ENCODE data around the gene KIRREL1. TPM values are rescaled to one million over a fixed set of nuclear protein-coding genes. Genes with fewer than 3 reads are reported as not detected.

The KIRREL1 gene
- 0.61 TPM for polyA plus RNA-seq (2013)

GRCh38 chr1:157993147-157993917, at the start of gene KIRREL1:
TSS of gene KIRREL1 (plus strand) at chr1:157993645. CDS start at chr1:157993677, 32 bp downstream.
- CTCF ChIA-PET = interaction anchor here (0.9 to 12.7 kb wide), 23 partner anchors 10 to 136 kb away, joined by 3 to 174 read pairs (median 7); no protein-coding TSS in a partner anchor
- H3K9me3 ChIP-seq (ENCODE audit: control extremely low read depth in 1 of 5, control insufficient read depth in 4 of 5, insufficient read depth in 2 of 5, low read depth in 1 of 5, low read length in 4 of 5) = no peaks in the 10 kb centered on the region
- peak within 1 kb of the TSS; percentile 34 to 81 (median 69) for H3K4me3 ChIP-seq (ENCODE audit: control insufficient read depth in 1 of 7, extremely low read depth in 1 of 7, insufficient read depth in 4 of 7, low read depth in 2 of 7, low read length in 6 of 7)
- DNase-seq = peak; percentile 40 to 71 (median 53)
- no peak within 1 kb of the TSS for H3K27ac ChIP-seq (ENCODE audit: insufficient read depth in 1 of 2, low read depth in 1 of 2, low read length in 2 of 2, poor library complexity in 1 of 2, severe bottlenecking in 2 of 2)
- H3K4me1 ChIP-seq (ENCODE audit: control extremely low read depth in 1 of 4, control insufficient read depth in 4 of 4, insufficient read depth in 4 of 4, low read length in 3 of 4) = peaks cover 0 to 20% (median 16%) of the 10 kb centered on the region in 4 experiments
- 0% methylated on average over 53 of the region's 62 CpGs for WGBS (ENCODE audit: insufficient coverage)
- H3K36me3 ChIP-seq (ENCODE audit: control insufficient read depth in 4 of 4, insufficient read depth in 4 of 4, low read length in 3 of 4) = no peaks in the 10 kb centered on the region
- POLR2A ChIA-PET = interaction anchor here (0.7 to 1.5 kb wide), 2 partner anchors 125 to 1117 kb away, joined by 3 to 5 read pairs; no protein-coding TSS in a partner anchor
- H3K27me3 ChIP-seq (replicated peaks in 2 of 5; ENCODE audit: control insufficient read depth in 4 of 5, insufficient read depth in 5 of 5, low read length in 4 of 5) = peaks cover 0 to 12% (median 2%) of the 10 kb centered on the region in 5 experiments

GRCh38 chr1:157944663-157945280, 48.7 kb upstream of the KIRREL1 start:
- Histone ChIP-seq H3K27ac (ENCODE audit: insufficient read depth in 1 of 2, low read depth in 1 of 2, low read length in 2 of 2, poor library complexity in 1 of 2, severe bottlenecking in 2 of 2) (no peak overlapping the region), H3K4me3 (ENCODE audit: control insufficient read depth in 1 of 7, extremely low read depth in 1 of 7, insufficient read depth in 4 of 7, low read depth in 2 of 7, low read length in 6 of 7) (no peak overlapping the region), H3K36me3 (ENCODE audit: control insufficient read depth in 4 of 4, insufficient read depth in 4 of 4, low read length in 3 of 4) (no peaks in the 10 kb centered on the region), H3K27me3 (replicated peaks in 2 of 5; ENCODE audit: control insufficient read depth in 4 of 5, insufficient read depth in 5 of 5, low read length in 4 of 5) (no peaks in the 10 kb centered on the region), H3K9me3 (ENCODE audit: control extremely low read depth in 1 of 5, control insufficient read depth in 4 of 5, insufficient read depth in 2 of 5, low read depth in 1 of 5, low read length in 4 of 5) (no peaks in the 10 kb centered on the region), H3K4me1 (ENCODE audit: control extremely low read depth in 1 of 4, control insufficient read depth in 4 of 4, insufficient read depth in 4 of 4, low read length in 3 of 4) (peaks cover 2 to 11% (median 6%) of the 10 kb centered on the region in 4 experiments)
- WGBS (ENCODE audit: insufficient coverage) = 0% methylated on average over 3 of the region's 5 CpGs
- ChIA-PET POLR2A (no interaction called here), CTCF (interaction anchor here (1.3 to 2.1 kb wide), 3 partner anchors 67 to 439 kb away, joined by 3 to 5 read pairs (median 5); no protein-coding TSS in a partner anchor)
- peak; percentile 9 to 38 (median 35) for DNase-seq

DNA sequence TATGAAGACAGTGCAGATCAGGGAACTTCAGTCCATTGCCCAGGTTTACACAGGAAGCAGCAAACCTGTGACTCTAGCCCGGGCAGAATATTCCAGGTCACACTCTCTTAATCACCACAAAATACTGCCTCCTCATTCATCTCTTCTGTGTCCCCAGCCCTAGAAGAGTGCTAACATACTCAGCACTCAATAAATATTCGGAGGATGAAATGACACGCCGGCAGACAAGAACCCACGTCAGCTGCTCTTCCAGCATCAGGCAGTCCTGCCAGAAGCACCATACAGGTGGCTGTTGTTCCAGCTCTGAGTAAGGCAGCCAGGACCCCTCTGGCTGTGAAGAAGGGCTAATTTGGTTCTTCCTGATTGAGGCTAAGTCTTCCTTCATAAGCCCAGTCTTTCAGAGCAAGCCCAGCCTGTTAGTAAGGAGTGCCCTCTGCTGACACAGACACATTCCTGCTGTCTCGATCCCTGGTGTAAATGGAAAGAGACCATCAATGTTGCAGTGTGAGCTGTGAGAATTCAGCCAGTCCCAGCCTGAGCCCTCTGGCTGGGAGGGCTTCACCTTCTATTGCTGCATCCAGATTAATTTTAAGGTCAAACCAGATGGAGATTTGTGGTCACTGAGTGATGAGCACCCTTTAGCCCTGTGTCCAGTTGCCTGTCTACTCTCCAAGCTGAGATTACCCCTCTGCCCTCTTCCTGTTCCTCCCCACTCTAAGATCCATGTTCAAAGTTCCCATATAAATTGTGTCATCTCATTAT, 45.0 kb upstream of the KIRREL1 start:
- DNase-seq = peak; percentile 68 to 83 (median 80)
- WGBS (ENCODE audit: insufficient coverage) = 69% methylated on average over 6 of the region's 6 CpGs
- no peak overlapping the region for H3K4me3 ChIP-seq (ENCODE audit: control insufficient read depth in 1 of 7, extremely low read depth in 1 of 7, insufficient read depth in 4 of 7, low read depth in 2 of 7, low read length in 6 of 7)

GRCh38 chr1:157949074-157949354, 44.4 kb upstream of the KIRREL1 start:
- ChIA-PET POLR2A (no interaction called here), CTCF (interaction anchor here (0.6 to 4.4 kb wide), 16 partner anchors 8 to 372 kb away, joined by 3 to 27 read pairs (median 4); no protein-coding TSS in a partner anchor)
- H3K27ac ChIP-seq (ENCODE audit: insufficient read depth in 1 of 2, low read depth in 1 of 2, low read length in 2 of 2, poor library complexity in 1 of 2, severe bottlenecking in 2 of 2) = no peak overlapping the region
- H3K36me3 ChIP-seq (ENCODE audit: control insufficient read depth in 4 of 4, insufficient read depth in 4 of 4, low read length in 3 of 4) = no peaks in the 10 kb centered on the region
- no peaks in the 10 kb centered on the region for H3K9me3 ChIP-seq (ENCODE audit: control extremely low read depth in 1 of 5, control insufficient read depth in 4 of 5, insufficient read depth in 2 of 5, low read depth in 1 of 5, low read length in 4 of 5)
- no peak for DNase-seq
- H3K27me3 ChIP-seq (replicated peaks in 2 of 5; ENCODE audit: control insufficient read depth in 4 of 5, insufficient read depth in 5 of 5, low read length in 4 of 5) = no peaks in the 10 kb centered on the region
- peaks cover 2 to 8% (median 6%) of the 10 kb centered on the region in 4 experiments for H3K4me1 ChIP-seq (ENCODE audit: control extremely low read depth in 1 of 4, control insufficient read depth in 4 of 4, insufficient read depth in 4 of 4, low read length in 3 of 4)
- no peak overlapping the region for H3K4me3 ChIP-seq (ENCODE audit: control insufficient read depth in 1 of 7, extremely low read depth in 1 of 7, insufficient read depth in 4 of 7, low read depth in 2 of 7, low read length in 6 of 7)

More for the DNA sequence above, 45.0 kb upstream of the KIRREL1 start:
- Histone ChIP-seq H3K27ac (ENCODE audit: insufficient read depth in 1 of 2, low read depth in 1 of 2, low read length in 2 of 2, poor library complexity in 1 of 2, severe bottlenecking in 2 of 2) (no peak overlapping the region), H3K36me3 (ENCODE audit: control insufficient read depth in 4 of 4, insufficient read depth in 4 of 4, low read length in 3 of 4) (no peaks in the 10 kb centered on the region), H3K27me3 (replicated peaks in 2 of 5; ENCODE audit: control insufficient read depth in 4 of 5, insufficient read depth in 5 of 5, low read length in 4 of 5) (no peaks in the 10 kb centered on the region), H3K9me3 (ENCODE audit: control extremely low read depth in 1 of 5, control insufficient read depth in 4 of 5, insufficient read depth in 2 of 5, low read depth in 1 of 5, low read length in 4 of 5) (no peaks in the 10 kb centered on the region), H3K4me1 (ENCODE audit: control extremely low read depth in 1 of 4, control insufficient read depth in 4 of 4, insufficient read depth in 4 of 4, low read length in 3 of 4) (peaks cover 2 to 11% (median 6%) of the 10 kb centered on the region in 4 experiments)
- POLR2A ChIA-PET = no interaction called here
- CTCF ChIA-PET = interaction anchor here (0.6 to 4.4 kb wide), 17 partner anchors 9 to 371 kb away, joined by 3 to 27 read pairs (median 4); no protein-coding TSS in a partner anchor

DNA sequence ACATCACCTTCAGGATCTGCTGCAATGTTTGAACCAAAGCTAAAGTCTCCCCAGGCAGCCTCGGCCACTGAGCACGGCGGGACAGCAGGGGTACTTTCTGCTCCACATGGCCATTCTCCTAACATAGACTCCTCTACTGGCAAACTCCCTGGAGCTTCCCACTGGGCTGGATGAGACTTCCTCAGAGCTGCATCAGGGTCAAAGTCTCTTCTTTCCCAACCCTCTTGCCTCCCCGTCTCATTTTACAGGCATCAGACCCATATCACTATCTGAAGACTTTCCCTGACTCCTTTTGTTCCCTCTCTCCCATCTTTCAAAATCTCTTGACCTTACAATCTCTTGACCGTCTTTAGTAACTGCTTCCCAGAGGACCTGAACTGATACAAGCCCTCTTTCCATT, 42.2 kb upstream of the KIRREL1 start:
- H3K27ac ChIP-seq (ENCODE audit: insufficient read depth in 1 of 2, low read depth in 1 of 2, low read length in 2 of 2, poor library complexity in 1 of 2, severe bottlenecking in 2 of 2) = no peak overlapping the region
- H3K4me1 ChIP-seq (ENCODE audit: control extremely low read depth in 1 of 4, control insufficient read depth in 4 of 4, insufficient read depth in 4 of 4, low read length in 3 of 4) = peaks cover 0 to 7% (median 0%) of the 10 kb centered on the region in 4 experiments
- 98% methylated on average over 5 of the region's 5 CpGs for WGBS (ENCODE audit: insufficient coverage)
- DNase-seq = no peak
- H3K9me3 ChIP-seq (ENCODE audit: control extremely low read depth in 1 of 5, control insufficient read depth in 4 of 5, insufficient read depth in 2 of 5, low read depth in 1 of 5, low read length in 4 of 5) = no peaks in the 10 kb centered on the region
- no peaks in the 10 kb centered on the region for H3K27me3 ChIP-seq (replicated peaks in 2 of 5; ENCODE audit: control insufficient read depth in 4 of 5, insufficient read depth in 5 of 5, low read length in 4 of 5)
- H3K4me3 ChIP-seq (ENCODE audit: control insufficient read depth in 1 of 7, extremely low read depth in 1 of 7, insufficient read depth in 4 of 7, low read depth in 2 of 7, low read length in 6 of 7) = no peak overlapping the region
- ChIA-PET CTCF (interaction anchor here (1.1 to 4.4 kb wide), 9 partner anchors 9 to 376 kb away, joined by 3 to 27 read pairs (median 5); no protein-coding TSS in a partner anchor), POLR2A (no interaction called here)
- H3K36me3 ChIP-seq (ENCODE audit: control insufficient read depth in 4 of 4, insufficient read depth in 4 of 4, low read length in 3 of 4) = no peaks in the 10 kb centered on the region

GRCh38 chr1:157952601-157953000, 40.8 kb upstream of the KIRREL1 start:
- no peaks in the 10 kb centered on the region for H3K36me3 ChIP-seq (ENCODE audit: control insufficient read depth in 4 of 4, insufficient read depth in 4 of 4, low read length in 3 of 4)
- 86% methylated on average over 1 of the region's 3 CpGs for WGBS (ENCODE audit: insufficient coverage)
- peaks cover 0 to 18% (median 5%) of the 10 kb centered on the region in 4 experiments for H3K4me1 ChIP-seq (ENCODE audit: control extremely low read depth in 1 of 4, control insufficient read depth in 4 of 4, insufficient read depth in 4 of 4, low read length in 3 of 4)
- no peak overlapping the region for H3K27ac ChIP-seq (ENCODE audit: insufficient read depth in 1 of 2, low read depth in 1 of 2, low read length in 2 of 2, poor library complexity in 1 of 2, severe bottlenecking in 2 of 2)
- no peak overlapping the region for H3K4me3 ChIP-seq (ENCODE audit: control insufficient read depth in 1 of 7, extremely low read depth in 1 of 7, insufficient read depth in 4 of 7, low read depth in 2 of 7, low read length in 6 of 7)
- DNase-seq = no peak
- ChIA-PET CTCF (interaction anchor here (0.7 to 1.1 kb wide), 2 partner anchors 12 to 305 kb away, joined by 3 to 5 read pairs; no protein-coding TSS in a partner anchor), POLR2A (no interaction called here)
- no peaks in the 10 kb centered on the region for H3K9me3 ChIP-seq (ENCODE audit: control extremely low read depth in 1 of 5, control insufficient read depth in 4 of 5, insufficient read depth in 2 of 5, low read depth in 1 of 5, low read length in 4 of 5)
- H3K27me3 ChIP-seq (replicated peaks in 2 of 5; ENCODE audit: control insufficient read depth in 4 of 5, insufficient read depth in 5 of 5, low read length in 4 of 5) = no peaks in the 10 kb centered on the region
